Mucosa of stomach (tissue), 1 donor: ENCODE data around the gene RHEB.

Experiments used
- H3K27me3 ChIP-seq: one replicate; pipeline ENCODE4 v1.7.0; 2013; ENCODE audit warnings: mild to moderate bottlenecking, low read length; ENCODE audit not compliant: control insufficient read depth, insufficient read depth
- H3K36me3 ChIP-seq: one replicate; pipeline ENCODE4 v1.7.0; 2013; ENCODE audit warnings: low read length; ENCODE audit not compliant: control insufficient read depth, insufficient read depth
- H3K4me1 ChIP-seq: one replicate; pipeline ENCODE4 v1.7.0; 2013; ENCODE audit warnings: mild to moderate bottlenecking, low read length; ENCODE audit not compliant: control insufficient read depth, insufficient read depth
- H3K4me3 ChIP-seq: one replicate; pipeline ENCODE4 v1.7.0; 2013; ENCODE audit warnings: low read length
- H3K9ac ChIP-seq: one replicate; pipeline ENCODE4 v1.7.0; 2013; ENCODE audit warnings: mild to moderate bottlenecking, low read length, moderate library complexity
- H3K9me3 ChIP-seq: one replicate; pipeline ENCODE4 v1.7.0; 2013; ENCODE audit warnings: mild to moderate bottlenecking, low read length, moderate library complexity; ENCODE audit not compliant: control insufficient read depth
- donor health status: Pancreatic carcinoma.

Gene RHEB

GRCh38 chr7:151423226-151423625 is 96.5 kb downstream of the RHEB start:
- peaks cover 10% of the 10 kb centered on the region for H3K4me1 ChIP-seq
- no peak overlapping the region for H3K4me3 ChIP-seq
- no peak overlapping the region for H3K9ac ChIP-seq
- no peaks in the 10 kb centered on the region for H3K27me3 ChIP-seq
- H3K9me3 ChIP-seq = no peaks in the 10 kb centered on the region
- no peaks in the 10 kb centered on the region for H3K36me3 ChIP-seq

DNA sequence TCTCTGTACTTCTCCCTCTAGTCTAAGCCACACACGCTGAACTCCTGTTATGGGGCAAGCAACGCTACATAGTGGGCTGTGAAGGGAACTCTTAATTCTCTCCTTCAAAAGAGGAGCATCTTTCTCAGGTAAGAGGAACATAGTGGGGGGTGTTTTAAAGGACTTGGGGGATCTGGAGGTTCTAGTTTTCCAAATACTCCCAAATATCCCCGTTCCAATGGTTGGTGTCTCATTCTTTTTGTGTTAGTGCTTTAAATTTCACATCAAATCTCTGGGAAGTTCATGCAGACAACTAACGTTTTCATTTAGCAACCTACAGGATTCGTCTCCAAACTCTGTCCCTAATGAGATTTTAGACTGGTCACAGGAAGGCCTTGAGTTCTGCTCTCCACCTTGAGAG is 97.5 kb downstream of the RHEB start:
- H3K4me1 ChIP-seq = peaks cover 10% of the 10 kb centered on the region
- H3K27me3 ChIP-seq = no peaks in the 10 kb centered on the region
- no peaks in the 10 kb centered on the region for H3K9me3 ChIP-seq
- no peak overlapping the region for H3K4me3 ChIP-seq
- no peaks in the 10 kb centered on the region for H3K36me3 ChIP-seq
- H3K9ac ChIP-seq = no peak overlapping the region

DNA sequence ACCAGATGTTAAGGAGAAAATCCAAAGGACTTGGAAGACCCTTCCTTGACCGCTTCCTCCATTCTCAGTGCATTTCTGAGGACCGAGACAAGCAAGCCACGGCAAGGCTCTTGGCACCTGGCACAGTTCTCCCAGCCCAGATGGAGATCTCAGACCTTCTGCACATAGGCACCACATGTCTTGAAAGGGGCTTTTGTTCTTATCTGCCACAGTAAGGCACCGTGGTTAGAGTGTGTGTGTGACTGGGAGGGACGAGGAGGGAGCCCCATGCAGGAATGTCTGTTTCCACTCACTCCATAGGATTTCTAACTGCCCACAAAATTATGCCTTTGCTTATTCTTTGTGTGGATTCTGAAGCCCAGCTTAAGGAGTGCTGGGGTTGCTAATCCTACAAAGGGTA is 99.6 kb downstream of the RHEB start:
- Histone ChIP-seq H3K9ac (no peak overlapping the region), H3K27me3 (no peaks in the 10 kb centered on the region), H3K36me3 (no peaks in the 10 kb centered on the region), H3K4me1 (peaks cover 4% of the 10 kb centered on the region), H3K9me3 (no peaks in the 10 kb centered on the region), H3K4me3 (no peak overlapping the region)

DNA sequence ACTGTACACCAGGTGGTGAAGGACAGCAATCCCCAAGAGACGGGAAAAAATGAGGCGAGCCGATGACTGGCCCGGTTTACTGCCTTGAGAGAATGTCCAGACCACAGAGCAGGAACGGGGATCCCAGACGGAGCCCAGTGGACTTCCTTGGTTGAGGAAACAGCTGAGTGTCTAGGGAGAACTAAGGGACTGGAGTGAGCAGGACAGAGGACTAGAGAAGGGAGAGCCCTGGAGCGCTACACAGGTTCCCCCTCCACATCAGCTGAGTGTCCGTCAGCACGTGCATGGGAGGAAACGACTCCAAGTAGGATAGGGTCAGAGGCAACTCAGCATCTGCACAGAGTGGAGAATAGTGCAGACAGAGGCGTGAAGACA is 102.8 kb downstream of the RHEB start:
- H3K36me3 ChIP-seq = no peaks in the 10 kb centered on the region
- no peaks in the 10 kb centered on the region for H3K4me1 ChIP-seq
- no peaks in the 10 kb centered on the region for H3K9me3 ChIP-seq
- no peak overlapping the region for H3K4me3 ChIP-seq
- peaks cover 4% of the 10 kb centered on the region for H3K27me3 ChIP-seq
- H3K9ac ChIP-seq = no peak overlapping the region

DNA sequence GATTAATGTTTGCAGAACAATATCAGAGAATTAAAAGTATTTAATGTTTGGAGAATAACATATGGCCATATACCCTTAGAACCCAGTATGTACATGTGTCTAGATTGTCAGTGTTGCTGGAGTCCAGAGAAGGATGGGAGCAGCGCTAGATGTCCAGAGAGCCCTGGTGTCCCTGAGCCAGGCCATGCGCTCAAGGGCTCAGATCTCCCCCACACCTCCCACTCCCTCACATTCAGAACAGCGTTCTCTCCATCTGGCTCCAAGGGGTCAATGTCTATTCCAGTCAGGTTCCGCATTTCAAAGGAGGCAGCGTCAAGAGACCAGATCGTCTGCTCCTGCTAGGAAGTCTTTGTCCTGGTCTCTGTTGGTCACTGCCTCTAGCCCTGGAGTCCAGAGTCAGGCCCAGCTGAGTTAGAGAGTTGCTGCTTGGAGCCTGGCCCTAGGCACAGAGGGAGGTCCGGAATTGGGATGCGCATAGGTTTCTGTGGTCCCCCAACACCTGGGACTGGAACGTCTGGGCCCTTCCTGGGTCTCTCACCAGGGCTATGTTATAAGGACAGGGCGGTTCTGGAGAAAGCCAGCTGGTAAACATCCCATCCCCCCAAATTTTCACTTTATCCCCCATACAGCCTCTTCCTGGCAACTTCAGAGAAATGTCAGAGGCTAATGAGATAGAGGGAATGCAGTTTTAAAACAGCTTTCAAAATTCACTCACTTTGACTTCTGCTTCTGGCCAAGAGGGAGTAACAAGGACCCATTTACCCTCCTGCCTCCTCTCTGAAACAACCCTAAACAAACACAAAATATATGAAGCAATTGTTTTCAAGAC is 103.4 kb downstream of the RHEB start:
- Histone ChIP-seq H3K9me3 (no peaks in the 10 kb centered on the region), H3K27me3 (peaks cover 10% of the 10 kb centered on the region), H3K36me3 (no peaks in the 10 kb centered on the region), H3K9ac (no peak overlapping the region), H3K4me3 (no peak overlapping the region), H3K4me1 (no peaks in the 10 kb centered on the region)
